Neural progenitor cell (in vitro differentiated cells): Measurements from ENCODE around the gene CCDC188. TPM values are rescaled to one million over a fixed set of nuclear protein-coding genes. Genes with fewer than 3 reads are reported as not detected.
A peak's percentile ranks its signal among the peaks of the same experiment; 100 is the strongest.

Source experiments
- DNase-seq: peaks from one replicate; pipeline ENCODE4 v3.0.0-alpha.2; 2016; ENCODE audit warnings: low spot score
- H2AFZ ChIP-seq: fragments of 200-600 bp; sonication (generic); replicated peaks from 2 replicates; pipeline ENCODE4 v1.6.1; 2016; ENCODE audit warnings: antibody characterized with exemption
- H3F3A ChIP-seq: fragments of 200-600 bp; sonication (generic); 2 replicates; pipeline ENCODE4 v1.6.1; 2016; ENCODE audit warnings: antibody characterized with exemption, low read depth
- H3K27ac ChIP-seq: fragments of 200-600 bp; sonication (generic); 2 replicates; pipeline ENCODE4 v1.5.1; 2016; ENCODE audit warnings: mild to moderate bottlenecking
- H3K27me3 ChIP-seq: fragments of 200-600 bp; sonication (generic); 2 replicates; pipeline ENCODE4 v1.6.1; 2016; ENCODE audit warnings: mild to moderate bottlenecking, moderate library complexity
- H3K36me3 ChIP-seq: fragments of 200-600 bp; sonication (generic); 2 replicates; pipeline ENCODE4 v1.5.1; 2016
- H3K4me1 ChIP-seq: fragments of 200-600 bp; sonication (generic); 2 replicates; pipeline ENCODE4 v1.6.1; 2016; ENCODE audit warnings: mixed run types
- H3K4me2 ChIP-seq: fragments of 200-600 bp; sonication (generic); 2 replicates; pipeline ENCODE4 v1.6.1; 2016
- H3K4me3 ChIP-seq: fragments of 200-600 bp; sonication (generic); 2 replicates; pipeline ENCODE4 v1.5.1; 2016
- H3K79me2 ChIP-seq: fragments of 200-600 bp; sonication (generic); 2 replicates; pipeline ENCODE4 v1.6.1; 2016; ENCODE audit warnings: low read depth
- H3K9ac ChIP-seq: fragments of 200-600 bp; sonication (generic); 2 replicates; pipeline ENCODE4 v1.6.1; 2016
- H3K9me3 ChIP-seq: fragments of 200-600 bp; sonication (generic); 2 replicates; pipeline ENCODE4 v1.5.1; 2016; ENCODE audit warnings: low read depth
- H4K20me1 ChIP-seq: fragments of 200-600 bp; sonication (generic); 2 replicates; pipeline ENCODE4 v1.6.1; 2016; ENCODE audit warnings: low read depth
- H3K27ac Mint-ChIP-seq: 3 replicates; pipeline ENCODE4 v1.8.0; 2021; ENCODE audit warnings: mixed read lengths
- H3K27me3 Mint-ChIP-seq: 2 replicates; pipeline ENCODE4 v1.8.0; 2022; ENCODE audit warnings: low read depth, mild to moderate bottlenecking, inconsistent platforms, moderate library complexity, mixed read lengths; ENCODE audit not compliant: insufficient read depth
- H3K36me3 Mint-ChIP-seq: 3 replicates; pipeline ENCODE4 v1.8.0; 2021; ENCODE audit warnings: mixed read lengths
- H3K4me1 Mint-ChIP-seq: 3 replicates; pipeline ENCODE4 v1.8.0; 2021; ENCODE audit warnings: mixed read lengths
- H3K4me3 Mint-ChIP-seq: 3 replicates; pipeline ENCODE4 v1.8.0; 2021; ENCODE audit warnings: mild to moderate bottlenecking, moderate library complexity, mixed read lengths
- H3K9me3 Mint-ChIP-seq: 3 replicates; pipeline ENCODE4 v1.8.0; 2020; ENCODE audit warnings: mixed read lengths
- EZH2 ChIP-seq: fragments of 200-600 bp; sonication (generic); IDR thresholded peaks from 2 replicates; pipeline ENCODE4 v1.6.1; 2017; ENCODE audit warnings: antibody characterized with exemption, mild to moderate bottlenecking, moderate library complexity
- EZH2phosphoT487 ChIP-seq: fragments of 200-600 bp; sonication (generic); IDR thresholded peaks from 2 replicates; pipeline ENCODE4 v1.6.1; 2017; ENCODE audit warnings: antibody characterized with exemption
- total RNA-seq: library from RNA; depleted of rRNA; stranded (reverse); fragments of >200 nt; gene quantifications from 2 replicates; pipeline ENCODE4 v1.2.3, GENCODE V29; 2015; ENCODE audit warnings: low replicate concordance
- TF ChIP-seq, protein P1 (sequence below): fragments of 200-600 bp; sonication (generic); IDR thresholded peaks from 2 replicates; pipeline ENCODE4 v1.5.1; 2017; ENCODE audit warnings: antibody characterized with exemption, mild to moderate bottlenecking

The CCDC188 gene
- total RNA-seq, 1 donor from 2014 or later = not detected

DNA sequence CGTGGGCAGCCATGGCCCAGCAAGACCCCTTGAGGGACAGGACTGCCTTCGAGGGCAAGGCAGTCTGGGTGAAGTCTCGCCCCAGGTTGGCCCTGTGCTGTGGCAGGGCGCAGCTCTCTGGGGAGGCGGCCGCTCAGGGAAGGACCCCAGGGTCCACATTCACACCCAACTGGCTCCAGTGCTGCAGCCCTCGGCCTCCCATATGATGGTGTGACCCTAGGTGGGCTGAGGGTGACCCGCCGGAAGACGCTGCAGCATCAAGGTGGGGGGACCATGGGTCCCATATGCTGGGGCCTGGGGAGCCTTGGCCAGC is 28.0 kb upstream of the CCDC188 start:
- H3F3A ChIP-seq = no peaks in the 10 kb centered on the region
- H3K79me2 ChIP-seq = no peaks in the 10 kb centered on the region
- H2AFZ ChIP-seq = no peak overlapping the region
- no peaks in the 10 kb centered on the region for H3K36me3 Mint-ChIP-seq
- no peaks in the 10 kb centered on the region for H3K27me3 ChIP-seq
- no peak overlapping the region for H3K4me3 Mint-ChIP-seq
- H3K9ac ChIP-seq = no peak overlapping the region
- no peak overlapping the region for H3K27ac ChIP-seq
- no peaks in the 10 kb centered on the region for H4K20me1 ChIP-seq
- no peaks in the 10 kb centered on the region for H3K9me3 Mint-ChIP-seq
- TF ChIP-seq, protein P1, sequence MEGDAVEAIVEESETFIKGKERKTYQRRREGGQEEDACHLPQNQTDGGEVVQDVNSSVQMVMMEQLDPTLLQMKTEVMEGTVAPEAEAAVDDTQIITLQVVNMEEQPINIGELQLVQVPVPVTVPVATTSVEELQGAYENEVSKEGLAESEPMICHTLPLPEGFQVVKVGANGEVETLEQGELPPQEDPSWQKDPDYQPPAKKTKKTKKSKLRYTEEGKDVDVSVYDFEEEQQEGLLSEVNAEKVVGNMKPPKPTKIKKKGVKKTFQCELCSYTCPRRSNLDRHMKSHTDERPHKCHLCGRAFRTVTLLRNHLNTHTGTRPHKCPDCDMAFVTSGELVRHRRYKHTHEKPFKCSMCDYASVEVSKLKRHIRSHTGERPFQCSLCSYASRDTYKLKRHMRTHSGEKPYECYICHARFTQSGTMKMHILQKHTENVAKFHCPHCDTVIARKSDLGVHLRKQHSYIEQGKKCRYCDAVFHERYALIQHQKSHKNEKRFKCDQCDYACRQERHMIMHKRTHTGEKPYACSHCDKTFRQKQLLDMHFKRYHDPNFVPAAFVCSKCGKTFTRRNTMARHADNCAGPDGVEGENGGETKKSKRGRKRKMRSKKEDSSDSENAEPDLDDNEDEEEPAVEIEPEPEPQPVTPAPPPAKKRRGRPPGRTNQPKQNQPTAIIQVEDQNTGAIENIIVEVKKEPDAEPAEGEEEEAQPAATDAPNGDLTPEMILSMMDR = no peak
- no peak for TF ChIP-seq EZH2
- no peak for TF ChIP-seq EZH2phosphoT487
- DNase-seq = no peak
- H3K4me1 ChIP-seq = no peaks in the 10 kb centered on the region
- H3K36me3 ChIP-seq = no peaks in the 10 kb centered on the region
- no peak overlapping the region for H3K27ac Mint-ChIP-seq
- H3K4me3 ChIP-seq = no peak overlapping the region
- H3K9me3 ChIP-seq = no peaks in the 10 kb centered on the region
- H3K4me2 ChIP-seq = no peak overlapping the region
- peaks cover 8% of the 10 kb centered on the region for H3K4me1 Mint-ChIP-seq
- peaks cover 6% of the 10 kb centered on the region for H3K27me3 Mint-ChIP-seq

DNA sequence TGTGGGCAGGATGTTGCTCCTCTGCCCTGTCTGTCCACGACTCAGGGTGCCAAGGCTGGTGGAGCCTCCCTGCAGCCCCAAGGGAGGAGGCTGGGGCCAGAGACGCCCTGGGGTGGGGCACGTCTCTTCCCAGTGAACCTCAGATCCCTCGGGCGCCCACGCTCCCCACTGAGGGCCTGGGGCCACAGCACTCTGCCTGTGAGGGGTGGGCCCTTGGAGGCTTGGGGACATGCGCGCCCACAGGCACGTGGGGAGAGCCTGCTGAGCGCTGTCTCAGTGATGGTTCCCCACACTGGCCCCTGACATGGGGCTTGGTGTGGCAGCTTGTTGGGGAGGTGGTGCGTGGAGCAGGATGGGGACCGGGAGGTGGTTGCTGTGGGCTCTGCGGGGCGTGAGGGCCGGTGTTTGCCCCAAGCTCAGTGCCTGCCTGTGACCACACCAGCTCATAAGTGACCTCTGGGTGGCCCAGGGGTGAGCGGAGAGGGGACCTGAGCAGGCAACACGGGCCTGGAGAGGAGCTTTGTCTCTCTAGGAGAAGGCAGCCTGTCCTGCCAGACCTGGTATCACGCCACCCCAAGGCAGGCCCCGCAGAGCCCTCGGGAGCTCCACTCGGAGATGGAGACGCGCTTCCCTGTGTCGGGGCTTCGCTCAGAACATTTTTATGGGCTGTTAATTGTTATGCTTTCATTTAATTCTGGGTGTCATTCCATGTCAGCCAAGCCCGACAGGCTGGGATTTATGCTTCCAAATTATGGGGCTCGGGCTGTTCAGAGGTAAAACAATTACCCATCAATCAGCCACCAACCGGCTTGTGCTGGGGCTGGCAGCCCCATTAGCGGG is 27.4 kb upstream of the CCDC188 start:
- Histone ChIP-seq H3K4me3 (no peak overlapping the region), H3K9ac (no peak overlapping the region), H3K27ac (no peak overlapping the region), H3F3A (no peaks in the 10 kb centered on the region), H3K4me1 (no peaks in the 10 kb centered on the region), H3K4me2 (no peak overlapping the region), H3K9me3 (no peaks in the 10 kb centered on the region), H3K27me3 (no peaks in the 10 kb centered on the region), H4K20me1 (no peaks in the 10 kb centered on the region), H2AFZ (no peak overlapping the region), H3K36me3 (no peaks in the 10 kb centered on the region), H3K79me2 (no peaks in the 10 kb centered on the region)
- Mint-ChIP-seq H3K27me3 (peaks cover 9% of the 10 kb centered on the region), H3K36me3 (no peaks in the 10 kb centered on the region), H3K4me3 (no peak overlapping the region), H3K9me3 (no peaks in the 10 kb centered on the region), H3K27ac (no peak overlapping the region), H3K4me1 (peaks cover 11% of the 10 kb centered on the region)
- TF ChIP-seq EZH2phosphoT487 (no peak), EZH2 (no peak)
- TF ChIP-seq, protein P1 = no peak
- DNase-seq = no peak

DNA sequence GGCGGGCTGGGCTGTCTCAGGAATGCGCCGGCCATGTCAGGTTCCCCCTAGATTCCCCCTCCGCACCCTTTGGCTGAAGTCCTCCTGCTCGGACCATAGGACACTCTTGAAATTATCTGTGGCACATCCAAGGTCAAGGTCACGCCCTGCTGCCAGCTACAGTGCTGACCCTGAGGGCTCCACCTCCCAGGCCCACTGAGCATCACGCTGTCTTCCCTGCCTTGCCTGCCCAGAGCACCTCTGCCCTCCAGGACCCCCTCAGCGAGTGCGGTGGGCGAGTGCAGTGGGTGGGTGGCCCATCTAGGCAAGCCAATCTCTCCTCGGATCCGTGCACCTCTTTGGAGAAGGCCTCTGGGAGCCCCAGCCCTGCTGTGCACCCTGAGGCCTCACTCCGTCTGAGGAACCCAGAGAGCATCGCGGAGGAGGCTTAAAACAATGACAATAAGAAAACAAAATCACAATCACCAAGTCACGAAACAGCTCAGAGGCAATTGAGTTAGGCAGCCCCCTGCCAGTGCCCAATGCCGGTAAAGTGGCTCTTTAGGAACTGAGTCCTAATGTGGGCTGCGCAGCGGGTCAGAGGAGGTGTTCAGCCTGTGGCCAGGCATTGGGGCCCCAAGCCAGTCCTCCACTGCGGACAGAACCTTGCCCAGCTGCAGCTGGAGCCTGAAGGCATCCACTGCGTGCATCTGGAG is 26.5 kb upstream of the CCDC188 start:
- Mint-ChIP-seq H3K9me3 (no peaks in the 10 kb centered on the region), H3K4me1 (peaks cover 11% of the 10 kb centered on the region)
- no peaks in the 10 kb centered on the region for H3K27me3 ChIP-seq

More for the DNA sequence above, 26.5 kb upstream of the CCDC188 start:
- H3K4me1 ChIP-seq = no peaks in the 10 kb centered on the region
- H3K9ac ChIP-seq = no peak overlapping the region
- H3K4me2 ChIP-seq = no peak overlapping the region
- peaks cover 9% of the 10 kb centered on the region for H3K27me3 Mint-ChIP-seq
- H3K79me2 ChIP-seq = no peaks in the 10 kb centered on the region
- no peak overlapping the region for H3K4me3 Mint-ChIP-seq
- no peaks in the 10 kb centered on the region for H3F3A ChIP-seq
- H2AFZ ChIP-seq = no peak overlapping the region
- no peaks in the 10 kb centered on the region for H3K9me3 ChIP-seq
- H3K27ac ChIP-seq = no peak overlapping the region
- TF ChIP-seq, protein P1 = no peak
- no peak for TF ChIP-seq EZH2phosphoT487
- TF ChIP-seq EZH2 = no peak
- H3K36me3 Mint-ChIP-seq = no peaks in the 10 kb centered on the region
- DNase-seq = no peak
- H3K36me3 ChIP-seq = no peaks in the 10 kb centered on the region
- peak overlapping the region; percentile 82 for H3K27ac Mint-ChIP-seq
- H3K4me3 ChIP-seq = no peak overlapping the region
- no peaks in the 10 kb centered on the region for H4K20me1 ChIP-seq
